GM21619 (cell line): Measurements from ENCODE around the gene KIAA1586.

Source experiments
- ATAC-seq: cut with Tn5 transposase; IDR thresholded peaks from one replicate; pipeline ENCODE4 v1.9.1; 2021; ENCODE audit not compliant: unreplicated experiment

The KIAA1586 gene

GRCh38 chr6:57102976-57103375, 56.5 kb downstream of the KIAA1586 start:
- no peak for ATAC-seq

GRCh38 chr6:57104336-57104735, 57.8 kb downstream of the KIAA1586 start:
- no peak for ATAC-seq
